ENCODE results near the gene PEX11G. TPM values are rescaled to one million over a fixed set of nuclear protein-coding genes. Genes with fewer than 3 reads are reported as not detected.

The PEX11G gene
- total RNA-seq = 1 to 10 TPM in 1 of 2 experiments, under 1 TPM in 1; 0.51 to 1.1 TPM

GRCh38 chr19:7488736-7489353 is at the start of gene PEX11G:
PEX11G (minus strand) TSS chr19:7489035; CDS start chr19:7489010, 25 bp downstream.
- H3K9me3 Mint-ChIP-seq (ENCODE audit: low read depth) = no peaks in the 10 kb centered on the region
- DNase-seq = peak; percentile 95
- peaks cover 20% of the 10 kb centered on the region for H3K4me1 Mint-ChIP-seq
- H3K36me3 Mint-ChIP-seq (ENCODE audit: low read depth) = no peaks in the 10 kb centered on the region
- peak within 1 kb of the TSS; percentile 73 for H3K4me3 Mint-ChIP-seq
- peak within 1 kb of the TSS; percentile 76 for H3K27ac Mint-ChIP-seq
- intact Hi-C loops (cut with DNase I, micrococcal nuclease) = loop anchor here in 1 of 2 experiments (1.0 to 2.0 kb wide), 6 partner anchors 17 to 390 kb away; partner anchors contain the start of genes MCOLN1 and PNPLA6
- ChIA-PET POLR2A (no interaction called here), CTCF (interaction anchor here (0.6 to 0.7 kb wide), 2 partner anchors 15 to 412 kb away, joined by 3 read pairs; no protein-coding TSS in a partner anchor)
- H3K27me3 Mint-ChIP-seq = no peaks in the 10 kb centered on the region
- peak; percentile 88 for ATAC-seq

GRCh38 chr19:7535998-7536695 is 47.3 kb upstream of the PEX11G start:
- POLR2A ChIA-PET = interaction anchor here (0.5 kb wide), 1 partner anchor 143 kb away, joined by 4 read pairs; no protein-coding TSS in a partner anchor
- peaks cover 20% of the 10 kb centered on the region for H3K4me1 Mint-ChIP-seq
- H3K27me3 Mint-ChIP-seq = no peaks in the 10 kb centered on the region
- H3K36me3 Mint-ChIP-seq (ENCODE audit: low read depth) = peaks cover 12% of the 10 kb centered on the region
- DNase-seq (no peak), ATAC-seq (no peak)
- intact Hi-C loops (cut with DNase I, micrococcal nuclease) = loop anchor here (1.0 to 10.0 kb wide), 14 partner anchors 15 to 1171 kb away; partner anchors contain the start of genes CLPP (in 1 of the 2), MAP2K7 (in 1 of the 2), PET100 (in 1 of the 2) and PEX11G (in 1 of the 2)
- H3K27ac Mint-ChIP-seq = peak overlapping the region; percentile 73
- CTCF ChIA-PET = interaction anchor here (1.3 to 2.2 kb wide), 2 partner anchors 15 to 32 kb away, joined by 6 to 7 read pairs; no protein-coding TSS in a partner anchor
- peak overlapping the region; percentile 91 for H3K4me3 Mint-ChIP-seq
- no peaks in the 10 kb centered on the region for H3K9me3 Mint-ChIP-seq (ENCODE audit: low read depth)

GRCh38 chr19:7535047-7535997 is 46.5 kb upstream of the PEX11G start, which contains the start of gene PNPLA6:
PNPLA6 (plus strand) TSS chr19:7535717; CDS start chr19:7535789, 72 bp downstream.
- DNase-seq (peak; percentile 97), ATAC-seq (peak; percentile 80)
- ChIA-PET CTCF (interaction anchor here (1.0 to 2.2 kb wide), 4 partner anchors 14 to 168 kb away, joined by 3 to 7 read pairs (median 4); partner anchors contain the start of gene TRAPPC5), POLR2A (interaction anchor here (0.5 kb wide), 1 partner anchor 142 kb away, joined by 4 read pairs; no protein-coding TSS in a partner anchor)
- Mint-ChIP-seq H3K4me1 (peaks cover 20% of the 10 kb centered on the region), H3K36me3 (ENCODE audit: low read depth) (peaks cover 11% of the 10 kb centered on the region), H3K4me3 (peak within 1 kb of the TSS; percentile 91), H3K27ac (peak within 1 kb of the TSS; percentile 84), H3K27me3 (no peaks in the 10 kb centered on the region), H3K9me3 (ENCODE audit: low read depth) (no peaks in the 10 kb centered on the region)
- intact Hi-C loops (cut with DNase I, micrococcal nuclease) = loop anchor here (1.0 to 10.0 kb wide), 14 partner anchors 15 to 1171 kb away; partner anchors contain the start of genes CLPP (in 1 of the 2), MAP2K7 (in 1 of the 2), PET100 (in 1 of the 2) and PEX11G (in 1 of the 2)

GRCh38 chr19:7534531-7535046 is 45.8 kb upstream of the PEX11G start:
- H3K9me3 Mint-ChIP-seq (ENCODE audit: low read depth) = no peaks in the 10 kb centered on the region
- peak overlapping the region; percentile 91 for H3K4me3 Mint-ChIP-seq
- intact Hi-C loops (cut with DNase I, micrococcal nuclease) = loop anchor here (1.0 to 10.0 kb wide), 17 partner anchors 12 to 1170 kb away; partner anchors contain the start of genes MCOLN1 (in 2 of the 2), CLPP (in 1 of the 2), GPR108 (in 1 of the 2) and MAP2K7 (in 1 of the 2)
- peak; percentile 16 for ATAC-seq
- peaks cover 20% of the 10 kb centered on the region for H3K4me1 Mint-ChIP-seq
- no peaks in the 10 kb centered on the region for H3K27me3 Mint-ChIP-seq
- ChIA-PET CTCF (interaction anchor here (1.0 to 2.2 kb wide), 5 partner anchors 13 to 185 kb away, joined by 3 to 7 read pairs (median 3); partner anchors contain the start of gene TRAPPC5), POLR2A (interaction anchor here (0.9 kb wide), 1 partner anchor 13 kb away, joined by 3 read pairs; no protein-coding TSS in a partner anchor)
- peak overlapping the region; percentile 84 for H3K27ac Mint-ChIP-seq
- DNase-seq = peak; percentile 66
- peaks cover 10% of the 10 kb centered on the region for H3K36me3 Mint-ChIP-seq (ENCODE audit: low read depth)

- H3K36me3 Mint-ChIP-seq (ENCODE audit: low read depth) = peaks cover 10% of the 10 kb centered on the region
- peak; percentile 91 for DNase-seq
- peaks cover 20% of the 10 kb centered on the region for H3K4me1 Mint-ChIP-seq
- no peaks in the 10 kb centered on the region for H3K27me3 Mint-ChIP-seq
- intact Hi-C loops (cut with DNase I, micrococcal nuclease) = loop anchor here (1.0 to 10.0 kb wide), 7 partner anchors 12 to 1169 kb away; partner anchors contain the start of genes MCOLN1 (in 2 of the 2), CLPP (in 1 of the 2) and GPR108 (in 1 of the 2)
- no peaks in the 10 kb centered on the region for H3K9me3 Mint-ChIP-seq (ENCODE audit: low read depth)
- CTCF ChIA-PET = interaction anchor here (1.1 to 2.2 kb wide), 3 partner anchors 34 to 184 kb away, joined by 3 to 6 read pairs (median 3); partner anchors contain the start of gene TRAPPC5
- peak overlapping the region; percentile 84 for H3K27ac Mint-ChIP-seq
- peak overlapping the region; percentile 91 for H3K4me3 Mint-ChIP-seq
- POLR2A ChIA-PET = interaction anchor here (0.9 kb wide), 1 partner anchor 13 kb away, joined by 3 read pairs; no protein-coding TSS in a partner anchor
- ATAC-seq = peak; percentile 49
Observed at GRCh38 chr19:7533925-7534480, 45.2 kb upstream of the PEX11G start.

GRCh38 chr19:7533281-7533885 is 44.5 kb upstream of the PEX11G start:
- ChIA-PET CTCF (interaction anchor here (0.9 to 1.2 kb wide), 2 partner anchors 36 to 183 kb away, joined by 3 to 4 read pairs; a partner anchor contains a TSS), POLR2A (no interaction called here)
- Mint-ChIP-seq H3K4me3 (peak overlapping the region; percentile 91), H3K4me1 (peaks cover 20% of the 10 kb centered on the region), H3K27ac (peak overlapping the region; percentile 67), H3K36me3 (ENCODE audit: low read depth) (peaks cover 10% of the 10 kb centered on the region), H3K27me3 (no peaks in the 10 kb centered on the region), H3K9me3 (ENCODE audit: low read depth) (no peaks in the 10 kb centered on the region)
- DNase-seq (no peak), ATAC-seq (no peak)
- intact Hi-C loops (cut with DNase I, micrococcal nuclease) = loop anchor here (10.0 kb wide), 2 partner anchors 179 to 1169 kb away; partner anchors contain the start of gene CLPP (in 1 of the 2)

- POLR2A ChIA-PET = interaction anchor here (0.7 kb wide), 1 partner anchor 587 kb away, joined by 5 read pairs; no protein-coding TSS in a partner anchor
- intact Hi-C loops (cut with DNase I, micrococcal nuclease) = loop anchor here (10.0 kb wide), 2 partner anchors 175 to 1165 kb away; partner anchors contain the start of gene CLPP (in 1 of the 2)
- Mint-ChIP-seq H3K27ac (no peak overlapping the region), H3K27me3 (no peaks in the 10 kb centered on the region), H3K4me3 (no peak overlapping the region), H3K4me1 (peaks cover 9% of the 10 kb centered on the region), H3K36me3 (ENCODE audit: low read depth) (peaks cover 10% of the 10 kb centered on the region), H3K9me3 (ENCODE audit: low read depth) (no peaks in the 10 kb centered on the region)
- CTCF ChIA-PET = no interaction called here
- ATAC-seq = no peak
- no peak for DNase-seq
Observed at GRCh38 chr19:7529610-7530490, 41.0 kb upstream of the PEX11G start.

GRCh38 chr19:7529246-7529600 is 40.4 kb upstream of the PEX11G start:
- Mint-ChIP-seq H3K36me3 (ENCODE audit: low read depth) (peaks cover 10% of the 10 kb centered on the region), H3K4me3 (no peak overlapping the region), H3K4me1 (peaks cover 8% of the 10 kb centered on the region), H3K9me3 (ENCODE audit: low read depth) (no peaks in the 10 kb centered on the region), H3K27ac (no peak overlapping the region), H3K27me3 (no peaks in the 10 kb centered on the region)
- intact Hi-C loops (cut with DNase I, micrococcal nuclease) = no loop called here
- ATAC-seq (no peak), DNase-seq (no peak)
- CTCF ChIA-PET = no interaction called here
- POLR2A ChIA-PET = no interaction called here

All from activated CD4-positive, alpha-beta T cell treated with anti-CD3 and anti-CD28 coated beads for 36 hours (primary cell).